Epithelial cell of prostate (primary cell): ENCODE measurements around the gene SGTA.

ENCODE experiments used
- DNase-seq: peaks from one replicate; pipeline ENCODE4 v3.0.0-alpha.2; 2011; ENCODE audit warnings: low read depth, low spot score
- H3K27ac ChIP-seq: fragments of 450-650 bp; 2 replicates; pipeline ENCODE4 v1.5.1; 2017; ENCODE audit warnings: mild to moderate bottlenecking

The SGTA gene

GRCh38 chr19:2756921-2757881 lies 25.9 kb downstream of the SGTA start:
- no peak overlapping the region for H3K27ac ChIP-seq
- no peak for DNase-seq

GRCh38 chr19:2756477-2756876 lies 26.6 kb downstream of the SGTA start:
- H3K27ac ChIP-seq = no peak overlapping the region
- DNase-seq = no peak

- no peak for DNase-seq
- H3K27ac ChIP-seq = no peak overlapping the region
These were observed 27.3 kb downstream of the SGTA start for GRCh38 chr19:2755811-2756210.

GRCh38 chr19:2755448-2755705 lies 27.7 kb downstream of the SGTA start:
- DNase-seq = no peak
- no peak overlapping the region for H3K27ac ChIP-seq

GRCh38 chr19:2754659-2755447 lies 28.2 kb downstream of the SGTA start:
- H3K27ac ChIP-seq = no peak overlapping the region
- DNase-seq = no peak

- no peak overlapping the region for H3K27ac ChIP-seq
- no peak for DNase-seq
These were observed 31.6 kb downstream of the SGTA start for GRCh38 chr19:2751438-2751830.

GRCh38 chr19:2750808-2751437 lies 32.1 kb downstream of the SGTA start:
- DNase-seq = no peak
- no peak overlapping the region for H3K27ac ChIP-seq

GRCh38 chr19:2747349-2747748 lies 35.7 kb downstream of the SGTA start:
- H3K27ac ChIP-seq = no peak overlapping the region
- DNase-seq = no peak

- no peak overlapping the region for H3K27ac ChIP-seq
- DNase-seq = no peak
These were observed 39.0 kb downstream of the SGTA start for GRCh38 chr19:2744113-2744512.

GRCh38 chr19:2743099-2743498 lies 40.0 kb downstream of the SGTA start:
- DNase-seq = no peak
- no peak overlapping the region for H3K27ac ChIP-seq

GRCh38 chr19:2740314-2740656 lies 42.8 kb downstream of the SGTA start:
- no peak for DNase-seq
- no peak overlapping the region for H3K27ac ChIP-seq

GRCh38 chr19:2739602-2740313 lies 43.3 kb downstream of the SGTA start, which contains the start of gene SLC39A3:
TSS of gene SLC39A3 (minus strand) at chr19:2740017. CDS start at chr19:2737257, 2,760 bp downstream.
- DNase-seq = peak; percentile 87
- no peak within 1 kb of the TSS for H3K27ac ChIP-seq

- H3K27ac ChIP-seq = no peak overlapping the region
- DNase-seq = no peak
These were observed 46.4 kb downstream of the SGTA start for GRCh38 chr19:2736550-2737190.

GRCh38 chr19:2735374-2735773 lies 47.7 kb downstream of the SGTA start:
- DNase-seq = no peak
- H3K27ac ChIP-seq = no peak overlapping the region

GRCh38 chr19:2734589-2735288 lies 48.3 kb downstream of the SGTA start:
- H3K27ac ChIP-seq = no peak overlapping the region
- DNase-seq = no peak

- H3K27ac ChIP-seq = peak overlapping the region; percentile 24
- peak; percentile 60 for DNase-seq
These were observed 49.0 kb downstream of the SGTA start for GRCh38 chr19:2733930-2734588.

- no peak for DNase-seq
- H3K27ac ChIP-seq = no peak overlapping the region
These were observed 50.2 kb downstream of the SGTA start for GRCh38 chr19:2732883-2733282.

- H3K27ac ChIP-seq = no peak overlapping the region
- DNase-seq = no peak
These were observed 50.8 kb downstream of the SGTA start for GRCh38 chr19:2732157-2732725.
